Astrocyte (in vitro differentiated cells and primary cell): ENCODE measurements around the gene NABP1. TPM values are rescaled to one million over a fixed set of nuclear protein-coding genes. Genes with fewer than 3 reads are reported as not detected.
A peak's percentile ranks its signal among the peaks of the same experiment; 100 is the strongest.

Experiments used
- DNase-seq: peaks from one replicate; pipeline ENCODE4 v3.0.0-alpha.2; 2010; ENCODE audit warnings: low read depth
- FAIRE-seq: peaks from 2 replicates; lab custom pipeline; 2011; peaks lifted over from hg19 to GRCh38; lab: Jason Lieb, UNC
- H2AFZ ChIP-seq: 2 replicates; pipeline ENCODE4 v1.6.0; 2012; ENCODE audit warnings: low read depth, low read length, inconsistent platforms
- H3K27ac ChIP-seq: 2 replicates; pipeline ENCODE4 v1.5.1; 2011; ENCODE audit warnings: low read depth, low read length, inconsistent platforms
- H3K27me3 ChIP-seq: 2 replicates; pipeline ENCODE4 v1.6.0; 2011; ENCODE audit warnings: low read length, inconsistent platforms; ENCODE audit not compliant: insufficient read depth
- H3K36me3 ChIP-seq: 2 replicates; pipeline ENCODE4 v1.5.1; 2011; ENCODE audit warnings: low read length, inconsistent platforms; ENCODE audit not compliant: insufficient read depth
- H3K4me1 ChIP-seq: 2 replicates; pipeline ENCODE4 v1.5.1; 2011; ENCODE audit warnings: low read length, inconsistent platforms; ENCODE audit not compliant: insufficient read depth
- H3K4me2 ChIP-seq: 2 replicates; pipeline ENCODE4 v1.6.0; 2012; ENCODE audit warnings: low read length, inconsistent platforms
- H3K4me3 ChIP-seq: 2 replicates; pipeline ENCODE4 v1.5.1; 2011; ENCODE audit warnings: low read depth, mild to moderate bottlenecking, low read length, inconsistent platforms; ENCODE audit not compliant: insufficient read depth
- H3K79me2 ChIP-seq: 2 replicates; pipeline ENCODE4 v1.6.0; 2012; ENCODE audit warnings: mild to moderate bottlenecking, low read length, inconsistent platforms; ENCODE audit not compliant: insufficient read depth
- H3K9ac ChIP-seq: 2 replicates; pipeline ENCODE4 v1.6.0; 2012; ENCODE audit warnings: mild to moderate bottlenecking, low read length, inconsistent platforms
- H3K9me3 ChIP-seq: 2 replicates; pipeline ENCODE4 v1.5.1; 2012; ENCODE audit warnings: low read depth, mild to moderate bottlenecking, low read length, inconsistent platforms; ENCODE audit not compliant: insufficient read depth
- H4K20me1 ChIP-seq: 2 replicates; pipeline ENCODE4 v1.6.0; 2012; ENCODE audit warnings: low read length, inconsistent platforms; ENCODE audit not compliant: insufficient read depth
- H3K27ac Mint-ChIP-seq: one replicate; pipeline ENCODE4 v1.8.0; 2021; ENCODE audit warnings: mild to moderate bottlenecking, mixed read lengths; ENCODE audit not compliant: unreplicated experiment
- H3K27me3 Mint-ChIP-seq: one replicate; pipeline ENCODE4 v1.8.0; 2021; ENCODE audit warnings: low read depth, mixed read lengths; ENCODE audit not compliant: unreplicated experiment
- H3K36me3 Mint-ChIP-seq: one replicate; pipeline ENCODE4 v1.8.0; 2021; ENCODE audit warnings: low read depth, mixed read lengths; ENCODE audit not compliant: unreplicated experiment
- H3K4me1 Mint-ChIP-seq: one replicate; pipeline ENCODE4 v1.8.0; 2021; ENCODE audit warnings: low read depth, mixed read lengths; ENCODE audit not compliant: unreplicated experiment
- H3K4me3 Mint-ChIP-seq: one replicate; pipeline ENCODE4 v1.8.0; 2021; ENCODE audit warnings: mild to moderate bottlenecking, moderate library complexity, mixed read lengths; ENCODE audit not compliant: unreplicated experiment
- H3K9me3 Mint-ChIP-seq: one replicate; pipeline ENCODE4 v1.8.0; 2021; ENCODE audit warnings: mild to moderate bottlenecking, mixed read lengths; ENCODE audit not compliant: unreplicated experiment
- EZH2 ChIP-seq: IDR thresholded peaks from 2 replicates; pipeline ENCODE4 v1.6.1; 2012; ENCODE audit warnings: mild to moderate bottlenecking, low read length, inconsistent platforms; ENCODE audit not compliant: insufficient read depth
- total RNA-seq: library from RNA; stranded (reverse); gene quantifications from 2 replicates; pipeline ENCODE4 v1.2.1, GENCODE V29; 2021
- TF ChIP-seq, protein P1 (sequence below): IDR thresholded peaks from 2 replicates; pipeline ENCODE4 v1.5.1; 2011; ENCODE audit warnings: low read depth, mild to moderate bottlenecking, inconsistent platforms, low read length, moderate library complexity; ENCODE audit not compliant: insufficient read depth

NABP1 gene
- total RNA-seq, 1 donor from 2014 or later, result 213 TPM

- Histone ChIP-seq H3K9ac (peak overlapping the region; percentile 84), H2AFZ (peak overlapping the region; percentile 8), H3K79me2 (no peaks in the 10 kb centered on the region), H3K27ac (peak overlapping the region; percentile 97), H3K4me3 (peak overlapping the region; percentile 2), H3K4me2 (peak overlapping the region; percentile 84), H4K20me1 (no peaks in the 10 kb centered on the region), H3K36me3 (no peaks in the 10 kb centered on the region), H3K4me1 (peaks cover 38% of the 10 kb centered on the region), H3K27me3 (no peaks in the 10 kb centered on the region), H3K9me3 (no peaks in the 10 kb centered on the region)
- Mint-ChIP-seq H3K4me1 (peaks cover 39% of the 10 kb centered on the region), H3K4me3 (no peak overlapping the region), H3K27me3 (no peaks in the 10 kb centered on the region), H3K36me3 (no peaks in the 10 kb centered on the region), H3K9me3 (no peaks in the 10 kb centered on the region), H3K27ac (peak overlapping the region; percentile 95)
- no peak for DNase-seq
- no peak for FAIRE-seq
- TF ChIP-seq, protein P1, sequence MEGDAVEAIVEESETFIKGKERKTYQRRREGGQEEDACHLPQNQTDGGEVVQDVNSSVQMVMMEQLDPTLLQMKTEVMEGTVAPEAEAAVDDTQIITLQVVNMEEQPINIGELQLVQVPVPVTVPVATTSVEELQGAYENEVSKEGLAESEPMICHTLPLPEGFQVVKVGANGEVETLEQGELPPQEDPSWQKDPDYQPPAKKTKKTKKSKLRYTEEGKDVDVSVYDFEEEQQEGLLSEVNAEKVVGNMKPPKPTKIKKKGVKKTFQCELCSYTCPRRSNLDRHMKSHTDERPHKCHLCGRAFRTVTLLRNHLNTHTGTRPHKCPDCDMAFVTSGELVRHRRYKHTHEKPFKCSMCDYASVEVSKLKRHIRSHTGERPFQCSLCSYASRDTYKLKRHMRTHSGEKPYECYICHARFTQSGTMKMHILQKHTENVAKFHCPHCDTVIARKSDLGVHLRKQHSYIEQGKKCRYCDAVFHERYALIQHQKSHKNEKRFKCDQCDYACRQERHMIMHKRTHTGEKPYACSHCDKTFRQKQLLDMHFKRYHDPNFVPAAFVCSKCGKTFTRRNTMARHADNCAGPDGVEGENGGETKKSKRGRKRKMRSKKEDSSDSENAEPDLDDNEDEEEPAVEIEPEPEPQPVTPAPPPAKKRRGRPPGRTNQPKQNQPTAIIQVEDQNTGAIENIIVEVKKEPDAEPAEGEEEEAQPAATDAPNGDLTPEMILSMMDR, result no peak
- no peak for TF ChIP-seq EZH2
These were observed 39.7 kb upstream of the NABP1 start for GRCh38 chr2:191638079-191638801.

DNA sequence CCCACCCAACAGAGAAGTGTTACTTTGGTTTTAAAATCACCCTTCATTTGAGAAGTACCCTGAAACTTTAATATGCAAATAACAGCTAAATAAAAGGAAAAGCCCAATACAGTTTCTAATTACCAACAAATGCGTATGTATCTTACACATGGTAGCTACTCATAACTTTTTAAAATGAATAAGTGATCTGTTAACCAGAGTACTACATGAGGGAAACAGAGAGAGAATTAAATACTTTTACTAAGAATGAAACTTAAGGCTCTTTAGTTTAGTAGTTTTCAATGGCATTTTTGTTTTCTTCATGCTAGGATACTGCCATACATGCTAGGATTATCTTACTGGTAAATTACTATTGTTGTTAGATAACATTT lies 39.1 kb upstream of the NABP1 start:
- H3K27ac ChIP-seq, result no peak overlapping the region
- no peaks in the 10 kb centered on the region for H3K36me3 ChIP-seq
- no peak overlapping the region for H3K4me3 ChIP-seq
- Mint-ChIP-seq H3K27ac (peak overlapping the region; percentile 95), H3K36me3 (no peaks in the 10 kb centered on the region), H3K27me3 (no peaks in the 10 kb centered on the region), H3K9me3 (no peaks in the 10 kb centered on the region), H3K4me3 (no peak overlapping the region), H3K4me1 (peaks cover 39% of the 10 kb centered on the region)
- H3K9ac ChIP-seq, result no peak overlapping the region
- no peak overlapping the region for H2AFZ ChIP-seq
- H4K20me1 ChIP-seq, result no peaks in the 10 kb centered on the region
- peaks cover 38% of the 10 kb centered on the region for H3K4me1 ChIP-seq
- H3K9me3 ChIP-seq, result no peaks in the 10 kb centered on the region
- DNase-seq (no peak), FAIRE-seq (no peak)
- TF ChIP-seq EZH2, result no peak
- TF ChIP-seq, protein P1, result no peak
- H3K27me3 ChIP-seq, result no peaks in the 10 kb centered on the region
- no peak overlapping the region for H3K4me2 ChIP-seq
- no peaks in the 10 kb centered on the region for H3K79me2 ChIP-seq

DNA sequence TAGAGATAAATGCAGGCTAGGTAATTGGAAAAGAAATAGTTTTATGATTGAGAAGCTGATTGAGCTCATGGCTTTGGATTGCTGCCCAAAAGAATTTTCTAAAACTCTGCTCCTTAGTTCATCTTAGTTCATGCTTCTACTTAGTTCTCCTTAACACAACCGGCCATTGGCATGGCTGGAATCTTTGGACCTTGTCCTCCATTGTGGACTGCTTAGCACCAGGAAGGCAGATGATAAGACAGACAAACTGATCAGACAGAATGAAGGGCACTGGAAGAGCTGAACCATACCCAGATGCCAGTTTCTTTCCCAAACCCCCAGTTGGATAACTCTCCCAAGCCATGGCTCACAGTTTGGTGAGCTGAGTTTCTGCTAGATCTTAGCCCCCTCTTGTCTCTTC lies 36.3 kb upstream of the NABP1 start:
- DNase-seq, result no peak
- Mint-ChIP-seq H3K36me3 (no peaks in the 10 kb centered on the region), H3K27ac (no peak overlapping the region), H3K4me1 (peaks cover 20% of the 10 kb centered on the region), H3K9me3 (no peaks in the 10 kb centered on the region), H3K27me3 (no peaks in the 10 kb centered on the region), H3K4me3 (no peak overlapping the region)
- no peaks in the 10 kb centered on the region for H3K79me2 ChIP-seq
- peak; percentile 9 for FAIRE-seq
- H3K4me2 ChIP-seq, result no peak overlapping the region
- H3K9ac ChIP-seq, result no peak overlapping the region
- no peaks in the 10 kb centered on the region for H3K9me3 ChIP-seq
- H3K27me3 ChIP-seq, result no peaks in the 10 kb centered on the region
- H3K4me1 ChIP-seq, result peaks cover 20% of the 10 kb centered on the region
- no peak overlapping the region for H3K4me3 ChIP-seq
- TF ChIP-seq, protein P1, result no peak
- TF ChIP-seq EZH2, result no peak
- no peaks in the 10 kb centered on the region for H3K36me3 ChIP-seq
- no peak overlapping the region for H2AFZ ChIP-seq
- no peaks in the 10 kb centered on the region for H4K20me1 ChIP-seq
- H3K27ac ChIP-seq, result no peak overlapping the region
